Measurements from ENCODE around the gene SPTBN4. TPM values are rescaled to one million over a fixed set of nuclear protein-coding genes. Genes with fewer than 3 reads are reported as not detected.

SPTBN4 gene
- total RNA-seq, 2 donors from 2014 or later = 0.79 to 2.0 TPM

DNA sequence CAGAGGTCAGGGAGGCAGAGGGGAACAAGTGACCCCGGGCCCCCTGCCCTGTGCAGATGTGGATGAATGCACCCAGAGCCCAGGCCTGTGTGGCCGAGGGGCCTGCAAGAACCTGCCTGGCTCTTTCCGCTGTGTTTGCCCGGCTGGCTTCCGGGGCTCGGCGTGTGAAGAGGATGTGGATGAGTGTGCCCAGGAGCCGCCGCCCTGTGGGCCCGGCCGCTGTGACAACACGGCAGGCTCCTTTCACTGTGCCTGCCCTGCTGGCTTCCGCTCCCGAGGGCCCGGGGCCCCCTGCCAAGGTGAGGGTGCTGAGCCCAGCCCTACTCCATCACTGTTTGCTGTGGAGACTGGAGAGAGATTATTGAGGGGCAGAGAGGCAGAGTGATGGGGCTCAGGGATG is 144.3 kb downstream of the SPTBN4 start:
- Mint-ChIP-seq H3K4me3 (no peak overlapping the region), H3K27me3 (ENCODE audit: insufficient read depth) (peaks cover 65% of the 10 kb centered on the region), H3K27ac (no peak overlapping the region), H3K9me3 (no peaks in the 10 kb centered on the region), H3K36me3 (ENCODE audit: low read depth) (peaks cover 1% of the 10 kb centered on the region), H3K4me1 (peaks cover 7% of the 10 kb centered on the region)
- peak; percentile 39 for DNase-seq
- no peak for TF ChIP-seq CTCF (conservative IDR thresholded peaks at IDR 0.05)
- 91 to 100% methylated on average over 1 to 15 of the region's 15 CpGs for WGBS, 2 experiments (ENCODE audit: insufficient coverage in 1 of 2, insufficient read length in 1 of 2)
- H3K36me3 ChIP-seq (ENCODE audit: control insufficient read depth, insufficient read depth, low read length) = peaks cover 7% of the 10 kb centered on the region
- no peaks in the 10 kb centered on the region for H3K9me3 ChIP-seq (ENCODE audit: control insufficient read depth, low read length)
- H3K27me3 ChIP-seq (ENCODE audit: control insufficient read depth, insufficient read depth, low read length, poor library complexity, severe bottlenecking) = peaks cover 29% of the 10 kb centered on the region
- H3K4me1 ChIP-seq (ENCODE audit: control insufficient read depth, insufficient read depth, low read length) = peaks cover 2% of the 10 kb centered on the region
- H3K9ac ChIP-seq (ENCODE audit: extremely low read depth, low read length, poor library complexity, severe bottlenecking) = no peak overlapping the region
- H3K27ac ChIP-seq (ENCODE audit: low read depth, low read length) = no peak overlapping the region
- H3K4me3 ChIP-seq (ENCODE audit: low read length) = no peak overlapping the region

DNA sequence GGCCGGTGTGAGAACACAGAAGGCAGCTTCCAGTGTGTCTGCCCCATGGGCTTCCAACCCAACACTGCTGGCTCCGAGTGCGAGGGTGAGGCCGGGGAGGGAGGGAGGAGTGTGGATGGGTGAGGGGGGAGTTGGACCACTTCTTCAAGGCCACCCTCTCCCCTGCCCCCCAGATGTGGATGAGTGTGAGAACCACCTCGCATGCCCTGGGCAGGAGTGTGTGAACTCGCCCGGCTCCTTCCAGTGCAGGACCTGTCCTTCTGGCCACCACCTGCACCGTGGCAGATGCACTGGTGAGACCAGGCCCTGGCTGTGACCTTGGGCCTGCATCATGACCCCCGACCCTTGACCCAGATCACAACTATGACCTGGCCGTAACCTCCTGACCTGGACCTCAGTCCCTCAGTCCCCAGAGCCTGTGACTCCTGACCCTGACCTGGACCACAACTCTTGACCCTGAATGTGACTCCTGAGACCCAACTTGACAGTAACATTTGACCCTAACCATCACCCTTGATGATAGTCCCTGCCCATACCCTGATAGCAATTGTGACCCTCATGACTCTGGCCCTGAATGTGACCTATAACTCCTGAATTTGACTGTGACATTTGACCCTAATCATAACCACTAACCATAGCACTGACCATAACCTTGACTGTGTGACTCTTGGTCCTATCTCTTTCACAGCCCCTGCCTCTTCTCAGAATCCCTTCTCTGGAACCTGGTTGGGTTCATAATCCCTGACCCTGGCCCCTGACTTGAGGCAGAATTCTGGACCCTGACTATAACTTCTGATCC is 145.3 kb downstream of the SPTBN4 start:
- peaks cover 29% of the 10 kb centered on the region for H3K27me3 ChIP-seq (ENCODE audit: control insufficient read depth, insufficient read depth, low read length, poor library complexity, severe bottlenecking)
- Mint-ChIP-seq H3K9me3 (no peaks in the 10 kb centered on the region), H3K27ac (no peak overlapping the region), H3K36me3 (ENCODE audit: low read depth) (peaks cover 6% of the 10 kb centered on the region), H3K4me3 (peak overlapping the region; percentile 86), H3K4me1 (peaks cover 7% of the 10 kb centered on the region), H3K27me3 (ENCODE audit: insufficient read depth) (peaks cover 55% of the 10 kb centered on the region)
- no peaks in the 10 kb centered on the region for H3K9me3 ChIP-seq (ENCODE audit: control insufficient read depth, low read length)
- H3K4me3 ChIP-seq (ENCODE audit: low read length) = no peak overlapping the region
- H3K4me1 ChIP-seq (ENCODE audit: control insufficient read depth, insufficient read depth, low read length) = no peaks in the 10 kb centered on the region
- TF ChIP-seq CTCF (conservative IDR thresholded peaks at IDR 0.05) = no peak
- no peak overlapping the region for H3K9ac ChIP-seq (ENCODE audit: extremely low read depth, low read length, poor library complexity, severe bottlenecking)
- peaks cover 11% of the 10 kb centered on the region for H3K36me3 ChIP-seq (ENCODE audit: control insufficient read depth, insufficient read depth, low read length)
- WGBS, 2 experiments (ENCODE audit: insufficient coverage in 1 of 2, insufficient read length in 1 of 2) = 93 to 96% methylated on average over 4 to 10 of the region's 10 CpGs
- no peak overlapping the region for H3K27ac ChIP-seq (ENCODE audit: low read depth, low read length)
- DNase-seq = peak; percentile 41

DNA sequence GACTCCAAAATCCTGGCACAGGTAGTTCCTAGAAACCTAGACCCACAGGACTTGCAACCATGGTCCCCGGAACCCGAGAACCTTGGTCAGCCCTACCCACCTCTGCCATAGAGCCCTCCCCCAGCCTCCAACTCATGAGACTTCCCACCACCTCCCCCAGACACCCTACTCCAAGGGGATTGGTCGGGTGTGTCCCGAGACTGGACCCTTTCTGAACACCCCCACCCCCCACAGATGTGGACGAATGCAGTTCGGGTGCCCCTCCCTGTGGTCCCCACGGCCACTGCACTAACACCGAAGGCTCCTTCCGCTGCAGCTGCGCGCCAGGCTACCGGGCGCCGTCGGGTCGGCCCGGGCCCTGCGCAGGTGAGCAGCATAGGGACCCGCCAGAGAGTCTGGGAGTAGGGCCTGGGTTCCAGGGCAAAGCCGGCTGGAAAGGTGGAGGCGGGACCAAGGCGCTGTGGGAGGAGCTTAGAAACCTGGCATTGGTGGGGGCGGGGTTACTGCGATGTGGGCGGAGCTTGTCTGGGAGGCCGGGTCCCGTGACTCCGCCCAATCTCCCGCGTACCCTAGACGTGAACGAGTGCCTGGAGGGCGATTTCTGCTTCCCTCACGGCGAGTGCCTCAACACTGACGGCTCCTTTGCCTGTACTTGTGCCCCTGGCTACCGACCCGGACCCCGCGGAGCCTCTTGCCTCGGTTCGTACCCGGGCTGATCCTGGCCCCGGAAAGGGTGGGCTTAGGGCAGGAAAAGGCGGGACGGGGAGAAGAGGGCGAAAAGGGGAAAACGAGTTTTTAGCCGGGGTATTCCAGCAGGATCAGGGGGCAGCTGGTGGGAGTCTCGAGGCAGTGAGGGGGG is 146.3 kb downstream of the SPTBN4 start:
- Histone ChIP-seq H3K4me1 (ENCODE audit: control insufficient read depth, insufficient read depth, low read length) (no peaks in the 10 kb centered on the region), H3K27ac (ENCODE audit: low read depth, low read length) (peak overlapping the region; percentile 44), H3K9me3 (ENCODE audit: control insufficient read depth, low read length) (no peaks in the 10 kb centered on the region), H3K4me3 (ENCODE audit: low read length) (peak overlapping the region; percentile 95), H3K9ac (ENCODE audit: extremely low read depth, low read length, poor library complexity, severe bottlenecking) (peak overlapping the region; percentile 76), H3K36me3 (ENCODE audit: control insufficient read depth, insufficient read depth, low read length) (peaks cover 11% of the 10 kb centered on the region), H3K27me3 (ENCODE audit: control insufficient read depth, insufficient read depth, low read length, poor library complexity, severe bottlenecking) (peaks cover 20% of the 10 kb centered on the region)
- WGBS, 2 experiments (ENCODE audit: insufficient coverage in 1 of 2, insufficient read length in 1 of 2) = 22 to 28% methylated on average over 30 to 50 of the region's 50 CpGs
- Mint-ChIP-seq H3K27me3 (ENCODE audit: insufficient read depth) (peaks cover 45% of the 10 kb centered on the region), H3K27ac (peak overlapping the region; percentile 96), H3K4me1 (peaks cover 7% of the 10 kb centered on the region), H3K36me3 (ENCODE audit: low read depth) (peaks cover 11% of the 10 kb centered on the region), H3K9me3 (no peaks in the 10 kb centered on the region), H3K4me3 (peak overlapping the region; percentile 86)
- peak; percentile 97 for DNase-seq
- TF ChIP-seq CTCF (conservative IDR thresholded peaks at IDR 0.05) = no peak

Measured in endodermal cell (in vitro differentiated cells).